SK-N-SH treated with all-trans-retinoic acid at 6 μM for 48 hours (cell line): ENCODE measurements around the gene PGAM1.
"Not testable (repeated sequence)": the region's sequence is repeated elsewhere in the genome, so short reads cannot be mapped to it uniquely, and the experiment has no call there.

ENCODE experiments used
- ATAC-seq: fragments of 200-7000 bp; cut with Tn5 transposase; 3 replicates; pipeline ENCODE4 v1.9.1; 2020; ENCODE audit warnings: mild to moderate bottlenecking, moderate library complexity
- ARNTL ChIP-seq: fragments of 450-650 bp; formaldehyde crosslinking; IDR thresholded peaks from 2 replicates; pipeline ENCODE4 v1.5.0; 2020; ENCODE audit warnings: low read depth, mild to moderate bottlenecking, moderate library complexity, borderline replicate concordance
- BACH2 ChIP-seq: fragments of 250-450 bp; sonication (Bioruptor Pico); IDR thresholded peaks from 2 replicates; pipeline ENCODE4 v1.9.0; 2021; ENCODE audit warnings: mild to moderate bottlenecking, borderline replicate concordance
- CSDC2 ChIP-seq: fragments of 250-450 bp; sonication (Bioruptor Pico); IDR thresholded peaks from 2 replicates; pipeline ENCODE4 v1.5.0; 2020; ENCODE audit warnings: mild to moderate bottlenecking, moderate library complexity
- ESRRG ChIP-seq: fragments of 250-450 bp; sonication (Bioruptor Pico); IDR thresholded peaks from 2 replicates; pipeline ENCODE4 v1.6.1; 2021; ENCODE audit warnings: mild to moderate bottlenecking
- GLIS3 ChIP-seq: fragments of 250-450 bp; sonication (Bioruptor Pico); IDR thresholded peaks from 2 replicates; pipeline ENCODE4 v1.5.0; 2020; ENCODE audit warnings: mild to moderate bottlenecking, moderate library complexity
- ISL1 ChIP-seq: fragments of 250-450 bp; sonication (Bioruptor Pico); IDR thresholded peaks from 2 replicates; pipeline ENCODE4 v2.1.2; 2022; ENCODE audit warnings: mild to moderate bottlenecking, moderate library complexity
- PATZ1 ChIP-seq: fragments of 250-450 bp; sonication (Bioruptor Pico); IDR thresholded peaks from 2 replicates; pipeline ENCODE4 v1.8.0; 2020; ENCODE audit warnings: mild to moderate bottlenecking, moderate library complexity, borderline replicate concordance
- PPARA ChIP-seq: fragments of 250-450 bp; sonication (Bioruptor Pico); IDR thresholded peaks from 2 replicates; pipeline ENCODE4 v1.5.0; 2020; ENCODE audit warnings: mild to moderate bottlenecking, borderline replicate concordance
- RARB ChIP-seq: fragments of 250-450 bp; sonication (Bioruptor Pico); IDR thresholded peaks from 2 replicates; pipeline ENCODE4 v1.8.0; 2021; ENCODE audit warnings: mild to moderate bottlenecking, moderate library complexity
- SNAI2 ChIP-seq: fragments of 250-450 bp; sonication (Bioruptor Pico); IDR thresholded peaks from 2 replicates; pipeline ENCODE4 v1.5.0; 2020; ENCODE audit warnings: mild to moderate bottlenecking, moderate library complexity
- TCF4 ChIP-seq: fragments of 250-450 bp; sonication (Bioruptor Pico); IDR thresholded peaks from 2 replicates; pipeline ENCODE4 v1.8.0; 2021; ENCODE audit warnings: mild to moderate bottlenecking, moderate library complexity, borderline replicate concordance
- TOX ChIP-seq: fragments of 250-450 bp; sonication (Bioruptor Pico); IDR thresholded peaks from 2 replicates; pipeline ENCODE4 v1.8.0; 2021; ENCODE audit warnings: mild to moderate bottlenecking, moderate library complexity, borderline replicate concordance
- ZFP3 ChIP-seq: fragments of 250-450 bp; sonication (Bioruptor Pico); IDR thresholded peaks from 2 replicates; pipeline ENCODE4 v1.5.0; 2020; ENCODE audit warnings: mild to moderate bottlenecking, moderate library complexity
- ZFP30 ChIP-seq: fragments of 450-650 bp; formaldehyde crosslinking; IDR thresholded peaks from 2 replicates; pipeline ENCODE4 v1.5.0; 2022; ENCODE audit warnings: mild to moderate bottlenecking, moderate library complexity
- ZNF565 ChIP-seq: fragments of 450-650 bp; formaldehyde crosslinking; conservative IDR thresholded peaks from 2 replicates; pipeline ENCODE4 v1.5.0; 2020; ENCODE audit warnings: low read depth, mild to moderate bottlenecking, moderate library complexity
- ZNF70 ChIP-seq: fragments of 450-650 bp; formaldehyde crosslinking; IDR thresholded peaks from 2 replicates; pipeline ENCODE4 v1.5.0; 2020; ENCODE audit warnings: mild to moderate bottlenecking, moderate library complexity
- ZNF8 ChIP-seq: fragments of 450-650 bp; formaldehyde crosslinking; IDR thresholded peaks from 2 replicates; pipeline ENCODE4 v1.5.0; 2020; ENCODE audit warnings: mild to moderate bottlenecking, moderate library complexity
- TF ChIP-seq, protein P1 (sequence below): fragments of 250-450 bp; sonication (Bioruptor Pico); IDR thresholded peaks from 2 replicates; pipeline ENCODE4 v1.5.1; 2021; ENCODE audit warnings: mild to moderate bottlenecking, moderate library complexity
- TF ChIP-seq, protein P2 (sequence below): fragments of 250-450 bp; sonication (Bioruptor Pico); IDR thresholded peaks from 2 replicates; pipeline ENCODE4 v1.5.0; 2020; ENCODE audit warnings: mild to moderate bottlenecking, moderate library complexity
- TF ChIP-seq, protein P3 (sequence below): fragments of 250-450 bp; sonication (Bioruptor Pico); IDR thresholded peaks from 2 replicates; pipeline ENCODE4 v1.5.1; 2020; ENCODE audit warnings: low read depth, mild to moderate bottlenecking, moderate library complexity

The PGAM1 gene

DNA sequence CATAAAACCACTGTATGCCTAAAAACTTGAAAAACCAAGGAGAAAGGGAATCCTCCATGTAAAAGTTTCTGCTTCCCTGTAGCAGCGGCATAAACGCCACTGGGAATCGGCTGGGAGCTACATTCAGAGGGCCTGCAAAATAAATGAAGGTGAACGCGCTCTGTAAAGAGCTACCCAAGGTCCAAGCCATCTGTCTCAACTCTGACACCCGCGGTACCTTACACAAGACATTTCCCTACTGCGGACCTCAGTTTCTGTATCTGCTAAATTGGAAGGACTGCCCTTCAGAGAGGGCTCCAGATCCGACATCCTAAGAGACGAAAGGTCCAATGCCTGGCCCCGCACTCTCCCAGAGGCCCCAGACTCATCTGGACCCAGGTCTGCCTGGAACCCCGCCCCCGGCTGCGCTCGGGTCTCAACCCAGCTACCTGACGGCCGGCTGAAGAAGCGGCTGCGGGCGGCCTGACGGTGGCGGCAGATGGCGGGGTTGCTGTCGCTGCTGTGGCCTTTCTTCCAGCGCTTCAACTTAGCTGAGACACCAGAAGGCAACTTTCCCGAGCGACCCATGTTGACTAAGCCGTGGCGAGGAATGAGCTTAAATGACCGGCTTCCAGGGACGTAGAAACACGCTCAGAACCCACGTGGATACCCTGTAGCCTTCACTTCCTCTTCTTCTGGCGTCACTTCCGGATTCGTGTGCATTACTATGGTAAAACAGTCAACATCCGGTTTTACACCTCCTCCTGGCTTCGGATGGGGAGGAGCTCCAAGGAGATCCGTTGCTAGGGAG is 25.1 kb upstream of the PGAM1 start, which contains the start of gene RRP12 (continued):
- no peak for TF ChIP-seq ARNTL (CRISPR knock-in tag)
- TF ChIP-seq, protein P1, sequence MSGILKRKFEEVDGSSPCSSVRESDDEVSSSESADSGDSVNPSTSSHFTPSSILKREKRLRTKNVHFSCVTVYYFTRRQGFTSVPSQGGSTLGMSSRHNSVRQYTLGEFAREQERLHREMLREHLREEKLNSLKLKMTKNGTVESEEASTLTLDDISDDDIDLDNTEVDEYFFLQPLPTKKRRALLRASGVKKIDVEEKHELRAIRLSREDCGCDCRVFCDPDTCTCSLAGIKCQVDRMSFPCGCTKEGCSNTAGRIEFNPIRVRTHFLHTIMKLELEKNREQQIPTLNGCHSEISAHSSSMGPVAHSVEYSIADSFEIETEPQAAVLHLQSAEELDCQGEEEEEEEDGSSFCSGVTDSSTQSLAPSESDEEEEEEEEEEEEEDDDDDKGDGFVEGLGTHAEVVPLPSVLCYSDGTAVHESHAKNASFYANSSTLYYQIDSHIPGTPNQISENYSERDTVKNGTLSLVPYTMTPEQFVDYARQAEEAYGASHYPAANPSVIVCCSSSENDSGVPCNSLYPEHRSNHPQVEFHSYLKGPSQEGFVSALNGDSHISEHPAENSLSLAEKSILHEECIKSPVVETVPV (CRISPR knock-in tag) = no peak
- TF ChIP-seq RARB (CRISPR knock-in tag) = no peak
- no peak for TF ChIP-seq BACH2
- no peak for TF ChIP-seq ZFP30 (CRISPR knock-in tag)

DNA sequence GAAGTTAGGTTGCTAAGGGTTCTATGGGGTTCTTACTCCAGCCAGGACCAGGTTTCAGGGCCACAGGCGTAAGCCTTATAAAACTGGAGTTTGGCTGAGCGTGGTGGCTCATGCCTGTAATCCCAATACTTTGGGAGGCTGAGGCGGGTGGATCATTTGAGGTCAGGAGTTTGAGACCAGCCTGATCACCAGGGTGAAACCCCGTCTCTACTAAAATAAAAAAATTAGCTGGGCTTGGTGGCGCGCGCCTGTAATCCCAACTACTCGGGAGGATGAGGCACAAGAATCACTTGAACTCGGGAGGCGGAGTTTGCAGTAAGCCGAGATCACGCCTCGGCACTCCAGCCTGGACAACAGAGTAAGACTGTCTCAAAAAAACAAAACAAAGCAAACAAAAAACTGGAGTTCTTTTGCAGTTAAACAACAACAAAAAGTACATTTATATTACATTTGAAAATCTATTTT is 24.5 kb upstream of the PGAM1 start:
- no peak for ATAC-seq
- TF ChIP-seq CSDC2 (CRISPR knock-in tag) = no peak
- no peak for TF ChIP-seq ZFP3
- TF ChIP-seq SNAI2 = no peak

DNA sequence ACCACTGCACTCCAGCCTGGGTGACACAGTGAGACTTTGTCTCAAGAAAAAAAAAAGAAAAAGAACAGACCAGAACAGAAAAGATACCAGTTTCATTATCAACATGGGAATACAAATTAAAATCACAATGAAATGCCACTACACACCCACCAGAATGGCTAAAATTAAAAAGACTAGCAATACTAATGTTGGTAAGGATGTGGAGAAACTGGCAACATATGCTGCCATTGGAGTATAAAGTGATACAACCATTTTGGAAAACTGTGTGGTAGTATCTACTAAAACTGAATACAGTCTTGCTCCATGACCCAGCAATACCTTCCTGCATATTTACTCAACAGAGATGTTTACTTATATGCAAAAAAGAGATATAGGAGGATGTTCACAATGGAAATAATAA is 21.9 kb upstream of the PGAM1 start:
- no peak for ATAC-seq
- TF ChIP-seq ESRRG (CRISPR knock-in tag) (no peak), SNAI2 (no peak), PATZ1 (no peak), ARNTL (CRISPR knock-in tag) (no peak), ZFP3 (no peak), CSDC2 (CRISPR knock-in tag) (no peak), ISL1 (CRISPR knock-in tag) (no peak)

- ATAC-seq = no peak
- TF ChIP-seq TOX = no peak
- TF ChIP-seq, protein P1 (CRISPR knock-in tag) = no peak
- TF ChIP-seq ESRRG (CRISPR knock-in tag) = no peak
- no peak for TF ChIP-seq ZNF70 (CRISPR knock-in tag)
- no peak for TF ChIP-seq ZNF565 (CRISPR knock-in tag)
- no peak for TF ChIP-seq GLIS3 (CRISPR knock-in tag)
- no peak for TF ChIP-seq ISL1 (CRISPR knock-in tag)
- TF ChIP-seq ARNTL (CRISPR knock-in tag) = no peak
- no peak for TF ChIP-seq ZNF8 (CRISPR knock-in tag)
- TF ChIP-seq PPARA (CRISPR knock-in tag) = no peak
- TF ChIP-seq, protein P2, sequence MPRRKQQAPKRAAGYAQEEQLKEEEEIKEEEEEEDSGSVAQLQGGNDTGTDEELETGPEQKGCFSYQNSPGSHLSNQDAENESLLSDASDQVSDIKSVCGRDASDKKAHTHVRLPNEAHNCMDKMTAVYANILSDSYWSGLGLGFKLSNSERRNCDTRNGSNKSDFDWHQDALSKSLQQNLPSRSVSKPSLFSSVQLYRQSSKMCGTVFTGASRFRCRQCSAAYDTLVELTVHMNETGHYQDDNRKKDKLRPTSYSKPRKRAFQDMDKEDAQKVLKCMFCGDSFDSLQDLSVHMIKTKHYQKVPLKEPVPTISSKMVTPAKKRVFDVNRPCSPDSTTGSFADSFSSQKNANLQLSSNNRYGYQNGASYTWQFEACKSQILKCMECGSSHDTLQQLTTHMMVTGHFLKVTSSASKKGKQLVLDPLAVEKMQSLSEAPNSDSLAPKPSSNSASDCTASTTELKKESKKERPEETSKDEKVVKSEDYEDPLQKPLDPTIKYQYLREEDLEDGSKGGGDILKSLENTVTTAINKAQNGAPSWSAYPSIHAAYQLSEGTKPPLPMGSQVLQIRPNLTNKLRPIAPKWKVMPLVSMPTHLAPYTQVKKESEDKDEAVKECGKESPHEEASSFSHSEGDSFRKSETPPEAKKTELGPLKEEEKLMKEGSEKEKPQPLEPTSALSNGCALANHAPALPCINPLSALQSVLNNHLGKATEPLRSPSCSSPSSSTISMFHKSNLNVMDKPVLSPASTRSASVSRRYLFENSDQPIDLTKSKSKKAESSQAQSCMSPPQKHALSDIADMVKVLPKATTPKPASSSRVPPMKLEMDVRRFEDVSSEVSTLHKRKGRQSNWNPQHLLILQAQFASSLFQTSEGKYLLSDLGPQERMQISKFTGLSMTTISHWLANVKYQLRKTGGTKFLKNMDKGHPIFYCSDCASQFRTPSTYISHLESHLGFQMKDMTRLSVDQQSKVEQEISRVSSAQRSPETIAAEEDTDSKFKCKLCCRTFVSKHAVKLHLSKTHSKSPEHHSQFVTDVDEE (CRISPR knock-in tag) = no peak
- TF ChIP-seq ZFP30 (CRISPR knock-in tag) = no peak
- TF ChIP-seq, protein P3, sequence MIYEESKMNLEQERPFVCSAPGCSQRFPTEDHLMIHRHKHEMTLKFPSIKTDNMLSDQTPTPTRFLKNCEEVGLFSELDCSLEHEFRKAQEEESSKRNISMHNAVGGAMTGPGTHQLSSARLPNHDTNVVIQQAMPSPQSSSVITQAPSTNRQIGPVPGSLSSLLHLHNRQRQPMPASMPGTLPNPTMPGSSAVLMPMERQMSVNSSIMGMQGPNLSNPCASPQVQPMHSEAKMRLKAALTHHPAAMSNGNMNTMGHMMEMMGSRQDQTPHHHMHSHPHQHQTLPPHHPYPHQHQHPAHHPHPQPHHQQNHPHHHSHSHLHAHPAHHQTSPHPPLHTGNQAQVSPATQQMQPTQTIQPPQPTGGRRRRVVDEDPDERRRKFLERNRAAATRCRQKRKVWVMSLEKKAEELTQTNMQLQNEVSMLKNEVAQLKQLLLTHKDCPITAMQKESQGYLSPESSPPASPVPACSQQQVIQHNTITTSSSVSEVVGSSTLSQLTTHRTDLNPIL = no peak
- TF ChIP-seq ZFP3 = no peak
- no peak for TF ChIP-seq CSDC2 (CRISPR knock-in tag)
- TF ChIP-seq PATZ1 = no peak
- TF ChIP-seq BACH2 = no peak
- TF ChIP-seq TCF4 = no peak
Observed at GRCh38 chr10:97406064-97406463, 19.9 kb upstream of the PGAM1 start.

DNA sequence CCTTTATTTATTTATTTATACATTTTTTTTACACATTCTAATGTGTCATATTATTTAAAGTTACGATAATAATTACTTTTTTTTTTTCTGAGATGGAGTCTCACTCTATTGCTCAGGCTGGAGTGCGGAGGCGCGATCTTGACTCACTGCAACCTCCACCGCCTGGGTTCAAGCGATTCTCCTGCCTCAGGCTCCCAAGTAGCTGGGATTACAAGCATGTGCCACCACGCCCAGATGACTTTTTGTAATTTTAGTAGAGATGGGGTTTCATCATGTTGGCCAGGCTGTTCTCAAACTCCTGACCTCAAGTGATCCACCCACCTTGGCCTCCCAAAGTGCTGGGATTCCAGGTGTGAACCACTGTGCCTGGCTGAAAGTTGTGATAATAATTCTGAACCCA is 19.5 kb upstream of the PGAM1 start:
- not testable (repeated sequence) for ATAC-seq
